Gastrocnemius medialis (tissue), 4 donors: ENCODE data around the gene AHCYL1.

Experiments used
- CTCF ChIP-seq, 5 experiments: fragments of 450-650 bp in 3 of 5; fragments of 200-600 bp in 2 of 5; sonication (generic) in 2 of 5; IDR thresholded peaks in 4 of 5; conservative IDR thresholded peaks in 1 of 5; 1 replicate in 4 of 5; 2 replicates in 1 of 5; pipeline ENCODE4 v1.5.1; 2016 to 2019; ENCODE audit warnings: antibody characterized with exemption in 5 of 5, mild to moderate bottlenecking in 3 of 5, moderate library complexity in 3 of 5
- POLR2A ChIP-seq, 2 donors: fragments of 450-650 bp; IDR thresholded peaks; one replicate each; pipeline ENCODE4 v1.6.1; 2017; ENCODE audit warnings: antibody characterized with exemption in 2 of 2, mild to moderate bottlenecking in 2 of 2, moderate library complexity in 2 of 2

GRCh38 chr1:109948285-109948630 is 36.3 kb upstream of the AHCYL1 start:
- no peak for TF ChIP-seq CTCF (IDR thresholded peaks at IDR 0.05 in 4 of 5, conservative IDR thresholded peaks at IDR 0.05 in 1 of 5)
- no peak for TF ChIP-seq POLR2A (IDR thresholded peaks at IDR 0.05)
